ENCODE results near the gene RCAN2.

GRCh38 chr6:46511320-46511719 is 20.1 kb upstream of the RCAN2 start:
- no peak for TF ChIP-seq EZH2 (IDR thresholded peaks at IDR 0.05; ENCODE audit: borderline replicate concordance, low read depth, low read length, severe bottlenecking)
- no peak for TF ChIP-seq CTCF (IDR thresholded peaks at IDR 0.05; ENCODE audit: extremely low read depth in 1 of 2, insufficient read depth in 1 of 2, low read depth in 1 of 2, low read length in 2 of 2)
- no peak for TF ChIP-seq POLR2AphosphoS5 (IDR thresholded peaks at IDR 0.05; ENCODE audit: insufficient read depth, low read depth, low read length)
- TF ChIP-seq POLR2A (IDR thresholded peaks at IDR 0.05; ENCODE audit: low read depth, low read length): no peak
- TF ChIP-seq MYC (IDR thresholded peaks at IDR 0.05; ENCODE audit: low read depth, low read length): no peak
